HG02884 (cell line): Measurements from ENCODE around the gene SLC25A18.

ENCODE experiments used
- ATAC-seq: cut with Tn5 transposase; IDR thresholded peaks from one replicate; pipeline ENCODE4 v1.9.1; 2021; ENCODE audit warnings: mild to moderate bottlenecking, moderate library complexity; ENCODE audit not compliant: unreplicated experiment

The SLC25A18 gene

GRCh38 chr22:17569971-17570511, 6.7 kb downstream of the SLC25A18 start:
- no peak for ATAC-seq

- ATAC-seq: no peak
Observed at GRCh38 chr22:17570851-17571631, 7.7 kb downstream of the SLC25A18 start.

DNA sequence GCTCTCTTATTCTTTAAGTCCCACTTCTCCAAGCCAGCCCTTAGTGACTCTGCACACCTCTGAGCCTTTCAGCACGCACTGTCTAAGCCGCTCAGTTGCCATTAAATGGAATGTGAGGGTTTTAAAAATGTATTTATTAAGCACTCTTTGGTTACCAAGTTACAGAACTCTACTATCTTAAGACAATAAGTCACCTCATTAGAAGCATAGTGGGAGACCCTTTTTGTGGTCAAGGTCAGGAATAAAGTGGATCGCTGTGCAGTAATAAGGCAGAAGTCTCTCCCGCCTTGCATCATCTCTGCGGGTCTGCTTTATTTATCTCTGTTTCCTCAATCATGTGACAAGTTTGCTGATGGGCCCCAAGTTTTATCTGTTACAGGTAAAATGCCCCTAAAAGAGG, 11.9 kb downstream of the SLC25A18 start:
- no peak for ATAC-seq

DNA sequence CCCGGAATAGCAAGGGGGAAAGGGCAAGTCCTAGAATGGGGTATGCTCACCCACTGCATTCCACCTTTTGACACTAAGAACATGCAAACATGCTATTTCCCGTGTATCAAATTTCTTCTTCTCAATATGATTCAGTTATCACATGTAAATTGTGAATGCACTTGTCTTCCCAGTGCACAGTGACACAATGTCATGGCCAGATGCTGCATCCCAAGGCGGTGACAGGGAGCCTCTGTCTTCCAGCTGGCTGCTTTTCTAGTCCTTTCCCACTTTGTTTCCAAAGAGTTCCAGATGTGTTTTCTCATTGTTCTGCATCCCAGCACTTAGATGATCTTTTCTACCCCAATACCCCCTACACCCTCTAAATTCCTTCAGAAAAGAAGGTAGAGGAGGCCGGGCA, 12.4 kb downstream of the SLC25A18 start:
- ATAC-seq: no peak

- ATAC-seq: no peak
Observed at GRCh38 chr22:17576470-17576869, 13.2 kb downstream of the SLC25A18 start.

GRCh38 chr22:17578136-17578754, 14.9 kb downstream of the SLC25A18 start:
- ATAC-seq: no peak

- ATAC-seq: no peak
Observed at GRCh38 chr22:17579535-17579981, 16.3 kb downstream of the SLC25A18 start.

DNA sequence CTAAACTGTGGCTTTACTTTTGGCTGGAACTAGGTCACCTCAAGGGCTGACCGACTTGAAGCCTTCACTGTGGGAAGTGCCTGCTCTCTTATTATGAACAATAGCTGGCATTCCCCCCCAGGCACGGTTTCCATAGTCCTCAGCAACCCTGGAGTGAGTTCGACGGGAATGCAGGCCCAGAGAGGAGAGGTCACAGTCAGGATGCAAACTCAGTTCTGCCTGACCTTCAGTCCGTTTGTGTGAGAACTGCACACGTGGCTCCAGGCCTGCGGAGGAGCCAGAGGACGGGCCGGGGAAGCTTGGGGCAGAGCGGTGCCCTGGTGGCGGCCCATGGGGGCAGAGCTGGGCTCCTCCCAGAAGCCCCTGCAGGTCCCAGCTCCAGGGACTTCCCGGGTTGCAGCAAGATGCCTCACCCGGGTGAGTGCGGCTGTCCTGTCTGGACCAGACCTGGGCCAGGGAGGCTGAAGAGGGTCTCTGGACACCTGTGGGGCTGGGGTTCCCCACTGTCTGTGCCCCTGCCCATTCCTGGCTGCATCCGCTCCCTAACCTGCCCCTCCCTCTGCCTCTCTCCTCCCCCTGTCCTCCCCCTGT, 17.2 kb downstream of the SLC25A18 start:
- ATAC-seq: no peak

GRCh38 chr22:17581056-17581455, 17.8 kb downstream of the SLC25A18 start:
- no peak for ATAC-seq

- ATAC-seq: no peak
Observed at GRCh38 chr22:17581631-17582030, 18.3 kb downstream of the SLC25A18 start.

DNA sequence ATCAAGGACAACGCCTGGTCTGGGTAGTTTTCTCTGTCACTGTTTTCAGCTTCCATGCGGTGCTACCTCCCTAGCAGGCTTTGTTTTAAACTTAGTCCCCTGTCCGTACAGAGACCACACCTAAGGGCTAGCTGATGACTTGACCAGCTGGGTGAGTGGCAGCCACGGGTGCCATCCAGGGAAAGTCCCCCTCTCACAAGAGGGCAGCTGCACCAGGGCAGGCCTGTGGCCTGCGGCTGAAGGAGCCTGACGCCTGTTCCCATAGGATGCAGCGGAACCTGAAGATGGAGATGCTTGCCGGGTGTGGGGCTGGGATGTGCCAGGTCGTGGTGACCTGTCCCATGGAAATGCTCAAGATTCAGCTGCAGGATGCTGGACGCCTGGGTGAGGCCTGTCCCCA, 19.9 kb downstream of the SLC25A18 start:
- no peak for ATAC-seq

DNA sequence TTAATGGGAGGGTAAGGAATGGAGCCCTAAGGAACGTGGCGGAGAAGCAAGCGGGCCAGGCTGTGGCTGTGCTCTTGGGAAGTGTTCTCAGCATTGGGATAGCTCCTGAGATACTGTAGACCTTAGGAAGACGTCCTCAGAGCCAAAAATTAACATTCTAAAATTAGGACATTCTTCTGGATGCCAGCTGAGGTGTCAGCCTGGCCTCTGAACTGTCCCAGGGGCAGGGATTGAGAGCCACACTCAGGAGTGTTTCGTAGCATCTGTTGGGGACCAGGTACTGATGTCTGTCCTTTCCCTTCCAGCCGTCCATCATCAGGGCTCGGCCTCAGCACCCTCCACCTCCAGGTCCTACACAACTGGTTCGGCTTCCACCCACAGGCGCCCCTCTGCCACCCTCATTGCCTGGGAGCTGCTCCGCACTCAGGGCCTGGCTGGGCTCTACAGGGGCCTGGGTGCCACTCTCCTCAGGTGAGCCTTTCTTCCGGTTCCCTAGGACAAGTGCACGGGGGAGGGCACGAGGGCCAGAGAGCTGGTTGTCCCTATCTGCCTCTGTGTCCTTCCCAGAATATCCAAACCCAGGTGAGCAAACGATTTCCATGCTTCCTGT, 23.6 kb downstream of the SLC25A18 start:
- no peak for ATAC-seq

- no peak for ATAC-seq
Observed at GRCh38 chr22:17587629-17588028, 24.3 kb downstream of the SLC25A18 start.

GRCh38 chr22:17588606-17589005, 25.3 kb downstream of the SLC25A18 start:
- ATAC-seq: no peak

DNA sequence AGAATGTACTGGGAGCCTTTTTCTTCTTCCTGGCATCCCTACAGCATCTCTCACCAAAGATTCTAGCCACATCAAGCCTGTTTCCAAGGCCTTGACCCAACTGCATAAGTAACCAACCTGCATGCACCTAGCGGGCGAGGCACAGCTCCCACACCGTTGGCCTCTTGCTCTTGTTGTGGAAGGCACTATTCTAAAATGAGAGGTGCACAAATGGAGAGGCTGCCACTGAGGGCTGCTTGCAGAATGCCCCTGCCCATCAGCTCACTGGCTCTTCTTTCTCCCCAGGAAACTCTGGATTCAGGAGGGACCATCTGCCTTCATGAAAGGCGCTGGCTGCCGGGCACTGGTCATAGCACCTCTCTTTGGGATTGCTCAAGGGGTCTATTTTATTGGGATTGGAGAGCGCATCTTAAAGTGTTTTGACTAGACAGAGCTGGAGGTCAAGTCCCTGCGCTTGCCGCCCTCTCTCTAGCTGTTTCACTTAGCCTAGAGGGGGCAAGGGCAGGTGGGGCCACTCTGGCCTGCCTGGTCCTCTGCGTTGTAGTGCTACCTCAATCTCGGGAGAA, 26.6 kb downstream of the SLC25A18 start:
- no peak for ATAC-seq

DNA sequence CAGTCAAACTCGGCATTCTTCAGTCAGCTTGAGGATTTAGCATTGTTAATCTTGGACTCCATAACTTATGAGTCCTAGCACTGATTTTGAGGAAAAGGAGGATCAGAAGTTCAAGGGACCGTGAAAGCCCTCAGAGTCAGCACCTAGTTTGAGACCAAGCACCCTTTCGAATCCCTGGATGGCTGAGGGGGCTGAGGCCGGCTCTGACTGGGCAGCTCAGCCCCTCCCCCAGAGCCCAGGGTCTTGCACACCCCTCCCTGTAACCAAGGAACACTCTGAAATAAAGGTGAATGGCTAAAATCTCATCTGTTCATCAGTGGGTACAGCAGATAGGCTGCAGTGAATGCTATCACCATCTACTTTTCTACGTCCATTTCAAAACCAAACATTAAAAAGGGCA, 27.3 kb downstream of the SLC25A18 start:
- ATAC-seq: no peak

DNA sequence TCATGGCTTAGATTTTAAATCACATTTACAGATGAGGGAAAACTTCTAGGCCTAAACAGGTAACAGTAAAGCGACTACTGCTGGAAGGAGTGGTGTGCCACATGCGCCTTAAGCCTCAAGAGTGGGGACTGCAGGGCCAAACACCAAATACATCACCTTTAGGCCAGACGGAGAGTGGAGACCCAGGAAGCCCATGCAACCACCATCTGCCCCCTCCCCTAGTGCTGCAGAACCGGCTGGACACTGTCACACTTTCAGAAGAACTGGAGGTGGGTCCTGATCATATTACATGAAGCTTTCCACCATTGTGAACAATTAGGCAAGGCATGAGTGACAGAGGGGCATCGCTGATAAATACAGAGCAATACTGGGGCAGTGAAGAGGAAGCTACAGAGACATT, 28.9 kb downstream of the SLC25A18 start:
- ATAC-seq: no peak

DNA sequence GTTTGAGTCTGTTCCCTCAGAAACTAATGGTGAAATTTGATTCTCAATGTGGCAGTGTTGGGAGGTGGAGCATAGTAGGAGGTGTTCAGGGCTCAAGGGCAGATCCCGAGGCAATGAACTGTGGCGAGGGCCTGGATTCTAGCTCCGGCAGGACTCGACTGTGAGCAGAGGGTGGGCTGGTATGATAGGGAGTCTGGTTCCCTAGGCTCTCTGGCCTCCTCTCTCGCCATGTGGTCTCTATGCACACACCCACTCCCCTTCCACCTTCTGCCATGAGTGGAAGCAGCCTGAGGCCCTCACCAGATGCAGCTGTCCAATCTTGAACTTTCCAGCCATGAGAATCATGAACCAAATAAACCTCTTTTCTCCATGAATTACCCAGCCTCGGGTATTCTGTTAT, 32.9 kb downstream of the SLC25A18 start:
- ATAC-seq: no peak

DNA sequence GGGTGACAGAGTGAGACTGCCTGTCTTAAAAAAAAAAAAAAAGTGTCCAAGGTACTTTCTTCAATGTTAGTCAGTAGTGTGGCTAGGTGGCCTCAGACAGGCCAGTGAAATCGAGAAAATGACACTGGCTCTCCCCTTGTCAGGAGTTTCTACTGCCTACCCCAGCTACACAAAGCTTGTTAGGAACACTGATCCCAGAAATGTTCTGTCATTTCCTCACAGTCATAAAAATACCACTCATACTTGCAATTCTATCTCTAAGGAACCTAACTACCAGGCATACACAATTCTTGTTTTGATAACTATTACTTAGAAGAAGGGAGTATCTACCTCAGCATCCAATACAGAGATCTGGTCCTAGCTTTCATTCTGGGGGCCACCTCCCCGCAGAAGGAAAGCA, 33.9 kb downstream of the SLC25A18 start:
- no peak for ATAC-seq

GRCh38 chr22:17598318-17598717, 35.0 kb downstream of the SLC25A18 start:
- no peak for ATAC-seq

GRCh38 chr22:17601031-17601430, 37.7 kb downstream of the SLC25A18 start:
- no peak for ATAC-seq
